Measurements from ENCODE around the gene WLS.

DNA sequence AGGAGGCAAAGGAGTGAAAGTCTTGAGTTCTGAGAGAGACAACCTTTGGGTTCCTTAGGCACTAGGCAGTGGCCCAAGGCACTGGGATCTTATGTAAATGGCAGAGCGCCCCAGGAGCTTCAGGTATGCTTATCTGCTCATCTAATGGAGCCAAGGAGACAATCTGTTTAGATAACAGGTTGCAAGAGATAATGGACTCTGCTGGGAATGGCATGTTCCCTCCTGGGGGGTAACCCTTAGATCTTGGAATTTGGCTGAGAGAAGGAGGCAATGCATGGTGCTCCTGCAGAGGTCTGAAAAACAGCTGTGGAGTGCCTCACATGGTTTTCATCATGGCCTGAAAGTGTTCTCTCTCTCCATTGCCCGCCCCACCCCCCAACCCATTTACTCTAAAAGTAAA is 44.1 kb upstream of the WLS start:
- TF ChIP-seq, protein P1, sequence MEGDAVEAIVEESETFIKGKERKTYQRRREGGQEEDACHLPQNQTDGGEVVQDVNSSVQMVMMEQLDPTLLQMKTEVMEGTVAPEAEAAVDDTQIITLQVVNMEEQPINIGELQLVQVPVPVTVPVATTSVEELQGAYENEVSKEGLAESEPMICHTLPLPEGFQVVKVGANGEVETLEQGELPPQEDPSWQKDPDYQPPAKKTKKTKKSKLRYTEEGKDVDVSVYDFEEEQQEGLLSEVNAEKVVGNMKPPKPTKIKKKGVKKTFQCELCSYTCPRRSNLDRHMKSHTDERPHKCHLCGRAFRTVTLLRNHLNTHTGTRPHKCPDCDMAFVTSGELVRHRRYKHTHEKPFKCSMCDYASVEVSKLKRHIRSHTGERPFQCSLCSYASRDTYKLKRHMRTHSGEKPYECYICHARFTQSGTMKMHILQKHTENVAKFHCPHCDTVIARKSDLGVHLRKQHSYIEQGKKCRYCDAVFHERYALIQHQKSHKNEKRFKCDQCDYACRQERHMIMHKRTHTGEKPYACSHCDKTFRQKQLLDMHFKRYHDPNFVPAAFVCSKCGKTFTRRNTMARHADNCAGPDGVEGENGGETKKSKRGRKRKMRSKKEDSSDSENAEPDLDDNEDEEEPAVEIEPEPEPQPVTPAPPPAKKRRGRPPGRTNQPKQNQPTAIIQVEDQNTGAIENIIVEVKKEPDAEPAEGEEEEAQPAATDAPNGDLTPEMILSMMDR (IDR thresholded peaks at IDR 0.05; ENCODE audit: insufficient read depth, low read depth, low read length): no peak
- no peak for TF ChIP-seq EZH2 (IDR thresholded peaks at IDR 0.05; ENCODE audit: insufficient read depth, low read length)
